Activated CD8-positive, alpha-beta memory T cell treated with anti-CD3 and anti-CD28 coated beads, Interleukin-2, amount 50 U/mL, for 48 hours (primary cell): ENCODE measurements around the gene PPP1R1C.

ENCODE experiments used
- DNase-seq: peaks from one replicate; pipeline ENCODE4 v3.0.0-alpha.2; 2020

Gene PPP1R1C

GRCh38 chr2:182117196-182117595 is 131.5 kb downstream of the PPP1R1C start:
- no peak for DNase-seq

- DNase-seq = no peak
Measured at GRCh38 chr2:182128821-182129707, 143.4 kb downstream of the PPP1R1C start.

GRCh38 chr2:182132605-182133004 is 147.0 kb downstream of the PPP1R1C start:
- no peak for DNase-seq

GRCh38 chr2:182133195-182133891 is 147.7 kb downstream of the PPP1R1C start:
- no peak for DNase-seq

- no peak for DNase-seq
Measured at GRCh38 chr2:182134201-182134600, 148.5 kb downstream of the PPP1R1C start.

GRCh38 chr2:182142062-182142461 is 156.4 kb downstream of the PPP1R1C start:
- no peak for DNase-seq

GRCh38 chr2:182144041-182144775 is 158.6 kb downstream of the PPP1R1C start:
- DNase-seq = no peak

GRCh38 chr2:182144776-182145165 is 159.1 kb downstream of the PPP1R1C start:
- no peak for DNase-seq

GRCh38 chr2:182148344-182148743 is 162.7 kb downstream of the PPP1R1C start:
- DNase-seq = no peak

- no peak for DNase-seq
Measured at GRCh38 chr2:182163878-182164277, 178.2 kb downstream of the PPP1R1C start.

- no peak for DNase-seq
Measured at GRCh38 chr2:182164686-182165085, 179.0 kb downstream of the PPP1R1C start.

GRCh38 chr2:182165202-182165601 is 179.5 kb downstream of the PPP1R1C start:
- DNase-seq = no peak

- DNase-seq = no peak
Measured at GRCh38 chr2:182166406-182166805, 180.8 kb downstream of the PPP1R1C start.

GRCh38 chr2:182166841-182167240 is 181.2 kb downstream of the PPP1R1C start:
- DNase-seq = no peak
